ENCODE measurements around the gene UST.
"Not testable (repeated sequence)": the region's sequence is repeated elsewhere in the genome, so short reads cannot be mapped to it uniquely, and the experiment has no call there.

The UST gene

DNA sequence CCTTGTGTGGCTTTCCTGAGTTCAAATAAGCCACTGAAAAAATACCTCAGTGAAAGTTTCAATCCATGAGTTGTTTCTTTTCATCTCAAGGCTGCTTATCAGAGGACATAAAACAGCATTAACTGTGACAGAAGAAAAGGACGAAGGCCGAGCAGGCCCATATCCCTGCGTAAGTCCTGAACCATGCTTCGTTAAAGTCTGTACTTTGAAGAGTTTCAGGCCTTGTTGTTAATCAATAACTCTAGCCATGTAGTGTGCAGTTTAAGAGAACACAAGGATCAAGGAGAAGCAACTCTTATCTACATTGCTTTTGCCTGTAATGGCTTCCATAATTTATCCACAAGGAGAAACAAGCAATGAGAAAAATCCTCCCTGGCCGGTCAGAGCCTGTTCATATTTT lies 165.4 kb downstream of the UST start:
- TF ChIP-seq, protein P1, sequence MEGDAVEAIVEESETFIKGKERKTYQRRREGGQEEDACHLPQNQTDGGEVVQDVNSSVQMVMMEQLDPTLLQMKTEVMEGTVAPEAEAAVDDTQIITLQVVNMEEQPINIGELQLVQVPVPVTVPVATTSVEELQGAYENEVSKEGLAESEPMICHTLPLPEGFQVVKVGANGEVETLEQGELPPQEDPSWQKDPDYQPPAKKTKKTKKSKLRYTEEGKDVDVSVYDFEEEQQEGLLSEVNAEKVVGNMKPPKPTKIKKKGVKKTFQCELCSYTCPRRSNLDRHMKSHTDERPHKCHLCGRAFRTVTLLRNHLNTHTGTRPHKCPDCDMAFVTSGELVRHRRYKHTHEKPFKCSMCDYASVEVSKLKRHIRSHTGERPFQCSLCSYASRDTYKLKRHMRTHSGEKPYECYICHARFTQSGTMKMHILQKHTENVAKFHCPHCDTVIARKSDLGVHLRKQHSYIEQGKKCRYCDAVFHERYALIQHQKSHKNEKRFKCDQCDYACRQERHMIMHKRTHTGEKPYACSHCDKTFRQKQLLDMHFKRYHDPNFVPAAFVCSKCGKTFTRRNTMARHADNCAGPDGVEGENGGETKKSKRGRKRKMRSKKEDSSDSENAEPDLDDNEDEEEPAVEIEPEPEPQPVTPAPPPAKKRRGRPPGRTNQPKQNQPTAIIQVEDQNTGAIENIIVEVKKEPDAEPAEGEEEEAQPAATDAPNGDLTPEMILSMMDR (IDR thresholded peaks at IDR 0.05; ENCODE audit: low read depth, low read length, missing control alignments) = no peak
- no peak overlapping the region for H3K4me3 ChIP-seq (ENCODE audit: low read depth, low read length)
- no peak for DNase-seq (ENCODE audit: low read depth)

DNA sequence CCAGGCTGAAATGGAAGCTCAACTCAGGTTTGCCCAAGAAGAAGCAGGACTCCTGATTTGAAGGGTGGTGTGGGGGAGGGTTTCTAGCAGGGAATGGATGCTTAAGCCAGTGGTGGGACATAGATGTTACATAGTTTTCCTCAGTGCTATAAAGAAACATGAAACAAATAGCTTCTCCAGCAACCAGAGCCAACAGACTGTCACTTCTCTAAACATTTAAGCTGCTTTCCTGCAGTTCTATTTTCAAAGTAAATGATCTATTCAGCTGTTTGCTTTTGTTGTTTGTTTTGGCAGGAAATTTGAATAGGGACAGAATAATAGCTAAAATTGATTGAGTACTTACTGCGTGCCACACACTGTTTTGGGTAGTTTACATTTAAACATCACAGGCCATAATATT lies 169.0 kb downstream of the UST start:
- TF ChIP-seq, protein P1 (IDR thresholded peaks at IDR 0.05; ENCODE audit: low read depth, low read length, missing control alignments) = no peak
- H3K4me3 ChIP-seq (ENCODE audit: low read depth, low read length) = no peak overlapping the region
- DNase-seq (ENCODE audit: low read depth) = no peak

DNA sequence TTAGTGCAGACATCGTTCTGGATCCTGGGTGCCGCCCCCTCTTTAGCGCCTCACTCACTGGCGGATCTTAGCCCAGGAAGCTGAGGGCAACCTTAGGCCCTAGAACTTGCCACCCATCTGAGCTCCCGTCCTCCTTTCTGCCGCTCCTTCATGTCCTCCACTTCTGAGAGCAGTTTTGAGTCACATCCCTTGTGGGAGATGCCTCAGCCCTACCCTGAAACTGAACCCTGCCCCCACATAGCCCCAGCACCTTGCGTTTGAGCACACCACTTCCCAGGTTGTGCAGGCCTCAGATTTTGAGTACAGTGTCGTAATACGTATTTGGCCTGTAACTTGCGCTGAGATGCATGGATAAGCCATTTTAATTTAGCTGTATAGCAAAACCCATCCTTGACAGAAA lies 169.7 kb downstream of the UST start:
- H3K4me3 ChIP-seq (ENCODE audit: low read depth, low read length); DNase-seq (ENCODE audit: low read depth): not testable (repeated sequence)

DNA sequence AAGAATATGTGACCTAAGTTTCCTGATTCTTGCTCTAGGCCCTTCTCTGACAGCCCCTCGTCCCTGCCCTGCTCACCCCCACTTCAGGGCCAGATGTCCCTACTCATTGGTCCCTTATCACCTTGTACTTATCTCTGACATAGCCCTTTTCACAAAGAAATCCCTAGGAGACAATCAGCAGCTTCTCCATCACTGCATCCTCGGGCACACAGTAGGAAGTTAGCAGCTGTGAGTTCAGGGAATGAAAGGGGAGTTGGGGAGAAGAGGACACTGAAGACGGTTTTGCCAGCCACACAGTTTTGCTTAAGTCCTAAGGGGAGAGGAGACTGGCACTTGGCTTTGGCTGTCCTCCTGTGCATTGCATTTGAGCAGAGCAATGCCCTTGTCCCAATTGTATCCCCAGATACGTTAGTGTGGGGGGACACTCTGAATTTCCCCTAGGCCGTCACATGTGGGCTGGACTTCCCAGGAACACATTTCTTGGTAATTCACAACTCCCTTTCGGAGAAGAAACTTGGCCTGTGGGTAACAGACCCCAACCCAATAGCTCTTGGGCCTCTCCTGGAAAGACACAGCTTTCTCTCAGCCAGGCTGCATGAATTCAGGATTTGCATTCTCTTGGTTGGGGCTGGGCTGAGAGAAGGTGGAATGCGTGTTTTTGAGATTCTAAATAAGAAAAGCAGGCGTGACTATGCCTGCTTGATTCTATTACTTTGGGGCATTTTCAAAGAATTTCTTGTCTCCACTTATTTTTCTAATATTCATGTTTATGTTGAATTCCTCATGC lies 177.6 kb downstream of the UST start:
- no peak overlapping the region for H3K4me3 ChIP-seq (ENCODE audit: low read depth, low read length)
- DNase-seq (ENCODE audit: low read depth) = no peak
- TF ChIP-seq, protein P1 (IDR thresholded peaks at IDR 0.05; ENCODE audit: low read depth, low read length, missing control alignments) = no peak

DNA sequence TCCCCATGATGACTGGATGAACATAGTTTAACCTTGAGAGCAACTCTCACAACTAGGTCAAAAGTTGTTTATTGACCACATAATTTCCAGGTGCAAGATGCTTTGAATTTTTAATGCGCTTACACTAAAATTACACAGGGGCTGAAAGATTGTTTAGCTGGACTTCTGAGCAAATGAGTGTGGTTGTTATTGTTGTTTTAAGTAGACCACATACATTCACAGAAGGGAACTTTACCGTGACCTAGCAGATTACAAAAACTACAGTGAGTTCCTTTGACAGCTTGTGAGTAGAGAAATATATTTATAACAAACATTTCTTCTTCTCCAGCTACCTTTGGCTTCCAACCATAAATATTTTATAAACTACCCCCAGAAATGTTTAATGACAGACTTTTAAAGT lies 178.9 kb downstream of the UST start:
- H3K4me3 ChIP-seq (ENCODE audit: low read depth, low read length) = no peak overlapping the region

DNA sequence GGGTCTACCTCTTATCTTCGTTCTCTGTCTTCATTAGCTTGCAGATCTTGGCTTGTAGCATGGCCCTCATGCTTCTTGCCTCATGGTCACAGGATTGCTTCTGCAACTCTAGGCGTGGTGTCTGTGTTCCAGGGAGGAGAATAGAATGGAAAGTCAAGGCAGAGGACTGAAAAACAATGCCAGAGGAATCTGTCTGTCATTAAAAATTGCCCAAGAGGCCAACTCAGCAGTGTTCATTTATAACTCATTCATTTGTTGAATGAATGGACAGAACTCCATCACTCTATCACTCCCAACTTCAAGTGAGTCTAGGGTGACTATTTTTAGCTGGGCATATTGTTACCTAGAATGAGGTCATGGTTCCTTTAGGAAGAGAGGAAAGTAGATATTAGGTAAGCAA lies 179.6 kb downstream of the UST start:
- DNase-seq (ENCODE audit: low read depth) = no peak
- TF ChIP-seq, protein P1 (IDR thresholded peaks at IDR 0.05; ENCODE audit: low read depth, low read length, missing control alignments) = no peak
- no peak overlapping the region for H3K4me3 ChIP-seq (ENCODE audit: low read depth, low read length)

More for the DNA sequence above, 178.9 kb downstream of the UST start:
- DNase-seq (ENCODE audit: low read depth) = no peak
- TF ChIP-seq, protein P1 (IDR thresholded peaks at IDR 0.05; ENCODE audit: low read depth, low read length, missing control alignments) = no peak

DNA sequence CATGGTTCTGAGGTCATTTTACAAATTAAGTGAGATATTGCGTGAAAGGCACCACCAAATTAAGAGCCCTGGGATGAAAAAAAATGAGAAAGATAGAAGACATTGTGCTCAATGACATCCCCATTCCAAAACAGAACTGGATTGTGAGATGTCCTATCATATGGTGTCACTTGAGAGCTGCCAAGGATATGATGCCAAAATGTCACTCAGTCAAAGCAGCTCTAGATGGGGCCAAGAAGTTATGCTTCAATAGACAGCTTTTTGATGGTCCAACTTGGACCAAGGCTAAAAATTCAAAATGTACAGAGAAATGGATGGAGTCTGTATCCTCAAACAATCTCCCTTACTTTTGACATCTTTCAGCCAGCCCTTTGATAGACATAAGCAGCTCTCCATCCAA lies 180.8 kb downstream of the UST start:
- H3K4me3 ChIP-seq (ENCODE audit: low read depth, low read length) = no peak overlapping the region
- TF ChIP-seq, protein P1 (IDR thresholded peaks at IDR 0.05; ENCODE audit: low read depth, low read length, missing control alignments) = no peak
- no peak for DNase-seq (ENCODE audit: low read depth)
